GM19468 (cell line): ENCODE results near the gene SLC16A12.
"Not testable (repeated sequence)": the region's sequence is repeated elsewhere in the genome, so short reads cannot be mapped to it uniquely, and the experiment has no call there.

Source experiments
- ATAC-seq: cut with Tn5 transposase; IDR thresholded peaks from one replicate; pipeline ENCODE4 v1.9.1; 2021; ENCODE audit warnings: mild to moderate bottlenecking, moderate library complexity, moderate number of reproducible peaks; ENCODE audit not compliant: unreplicated experiment; ENCODE audit errors: extremely low read depth

The SLC16A12 gene

GRCh38 chr10:89428877-89429276, 106.5 kb downstream of the SLC16A12 start:
- no peak for ATAC-seq

GRCh38 chr10:89427629-89428028, 107.8 kb downstream of the SLC16A12 start:
- no peak for ATAC-seq

GRCh38 chr10:89426230-89426868, 109.0 kb downstream of the SLC16A12 start:
- ATAC-seq = no peak

GRCh38 chr10:89425000-89425399, 110.4 kb downstream of the SLC16A12 start:
- ATAC-seq = no peak

GRCh38 chr10:89421018-89421476, 114.3 kb downstream of the SLC16A12 start:
- ATAC-seq = no peak

GRCh38 chr10:89419548-89419947, 115.8 kb downstream of the SLC16A12 start:
- ATAC-seq = no peak

- ATAC-seq = no peak
Observed at GRCh38 chr10:89416465-89416864, 118.9 kb downstream of the SLC16A12 start.

GRCh38 chr10:89414879-89415821, 120.2 kb downstream of the SLC16A12 start:
- ATAC-seq = no peak

- peak; percentile 38 for ATAC-seq
Observed at GRCh38 chr10:89414146-89414878, 121.1 kb downstream of the SLC16A12 start, which contains the start of gene IFIT5. TSS of gene IFIT5 (plus strand) at chr10:89414568. CDS start at chr10:89414799, 231 bp downstream.

- no peak for ATAC-seq
Observed at GRCh38 chr10:89413398-89413912, 121.9 kb downstream of the SLC16A12 start.

GRCh38 chr10:89412276-89412675, 123.1 kb downstream of the SLC16A12 start:
- ATAC-seq = not testable (repeated sequence)

GRCh38 chr10:89411135-89411534, 124.3 kb downstream of the SLC16A12 start:
- ATAC-seq = not testable (repeated sequence)

GRCh38 chr10:89410551-89410950, 124.8 kb downstream of the SLC16A12 start:
- ATAC-seq = not testable (repeated sequence)

GRCh38 chr10:89409282-89409681, 126.1 kb downstream of the SLC16A12 start:
- ATAC-seq = not testable (repeated sequence)

- ATAC-seq = not testable (repeated sequence)
Observed at GRCh38 chr10:89407792-89408191, 127.6 kb downstream of the SLC16A12 start.

GRCh38 chr10:89406178-89406577, 129.2 kb downstream of the SLC16A12 start:
- ATAC-seq = not testable (repeated sequence)

- no peak for ATAC-seq
Observed at GRCh38 chr10:89404104-89405047, 131.0 kb downstream of the SLC16A12 start.

GRCh38 chr10:89403043-89403442, 132.4 kb downstream of the SLC16A12 start:
- no peak for ATAC-seq

GRCh38 chr10:89399956-89400355, 135.4 kb downstream of the SLC16A12 start:
- no peak for ATAC-seq
